Stimulated activated naive CD8-positive, alpha-beta T cell treated with anti-CD3 and anti-CD28 coated beads, Interleukin-15, amount 100 ng/mL, for 72 hours (primary cell): ENCODE measurements around the gene PTPRD.

Experiments used
- ATAC-seq: fragments of 150-1000 bp; cut with Tn5 transposase; 2 replicates; pipeline ENCODE4 v1.10.0; 2021; ENCODE audit warnings: mild to moderate bottlenecking, moderate library complexity
- DNase-seq, 2 donors: peaks; one replicate each; pipeline ENCODE4 v3.0.0; 2021 to 2022
- H3K27ac Mint-ChIP-seq, 2 donors: one replicate each; pipeline ENCODE4 v1.8.0; 2022; ENCODE audit warnings: mild to moderate bottlenecking in 2 of 2, mixed read lengths in 2 of 2, moderate library complexity in 2 of 2
- H3K27me3 Mint-ChIP-seq: one replicate; pipeline ENCODE4 v1.8.0; 2022; ENCODE audit warnings: mixed read lengths
- H3K4me1 Mint-ChIP-seq: one replicate; pipeline ENCODE4 v1.8.0; 2022; ENCODE audit warnings: mild to moderate bottlenecking, mixed read lengths
- H3K4me3 Mint-ChIP-seq, 2 donors: one replicate each; pipeline ENCODE4 v1.8.0; 2022; ENCODE audit warnings: mild to moderate bottlenecking in 2 of 2, mixed read lengths in 2 of 2, moderate library complexity in 1 of 2
- H3K9me3 Mint-ChIP-seq, 2 donors: one replicate each; pipeline ENCODE4 v1.8.0; 2022; ENCODE audit warnings: mixed read lengths in 2 of 2

Gene PTPRD

GRCh38 chr9:8431505-8431904 is 2181.3 kb downstream of the PTPRD start:
- Mint-ChIP-seq H3K27ac (no peak overlapping the region), H3K4me3 (no peak overlapping the region)
- no peak for DNase-seq

GRCh38 chr9:8430945-8431344 is 2181.9 kb downstream of the PTPRD start:
- Mint-ChIP-seq H3K27ac (peak overlapping the region in 1 of 2 donors; percentile 38), H3K4me3 (peak overlapping the region; percentile 55 to 70), H3K9me3 (peaks cover 0 to 8% of the 10 kb centered on the region in 2 donors), H3K27me3 (no peaks in the 10 kb centered on the region), H3K4me1 (peaks cover 66% of the 10 kb centered on the region)
- DNase-seq (peak; percentile 3 to 17), ATAC-seq (peak; percentile 80)

More at GRCh38 chr9:8431505-8431904, 2181.3 kb downstream of the PTPRD start:
- peaks cover 0 to 4% of the 10 kb centered on the region in 2 donors for H3K9me3 Mint-ChIP-seq
- H3K4me1 Mint-ChIP-seq, result peaks cover 67% of the 10 kb centered on the region
- H3K27me3 Mint-ChIP-seq, result no peaks in the 10 kb centered on the region
- ATAC-seq, result no peak

DNA sequence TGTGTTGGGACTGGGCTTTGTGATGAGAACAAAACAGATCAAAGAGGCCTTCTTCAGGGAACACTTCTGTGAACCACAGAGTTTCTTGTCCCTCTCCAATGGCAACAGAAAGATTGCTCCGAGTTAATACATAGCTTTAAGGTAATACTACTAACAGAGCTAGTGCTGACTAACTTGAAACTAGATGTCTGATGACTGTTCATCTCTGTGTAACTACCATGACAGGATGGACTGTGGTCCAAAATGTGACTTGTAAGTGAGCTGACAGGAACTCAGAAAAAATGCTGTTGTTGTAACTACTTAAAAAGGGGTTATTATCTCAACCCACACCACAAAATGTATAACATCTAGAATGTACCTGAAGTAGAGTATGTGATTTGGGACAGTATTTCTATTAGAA is 2183.0 kb downstream of the PTPRD start:
- H3K9me3 Mint-ChIP-seq, result peaks cover 0 to 8% of the 10 kb centered on the region in 2 donors
- H3K4me3 Mint-ChIP-seq, result peak overlapping the region in 1 of 2 donors; percentile 56
- ATAC-seq (peak; percentile 83), DNase-seq (peak in 1 of 2 donors; percentile 19)
- H3K27ac Mint-ChIP-seq, result peak overlapping the region; percentile 28 to 87
- peaks cover 69% of the 10 kb centered on the region for H3K4me1 Mint-ChIP-seq
- H3K27me3 Mint-ChIP-seq, result no peaks in the 10 kb centered on the region

- ATAC-seq, result peak; percentile 56
- peak overlapping the region; percentile 4 to 56 for H3K4me3 Mint-ChIP-seq
- no peak for DNase-seq
These were observed 2183.6 kb downstream of the PTPRD start for GRCh38 chr9:8429157-8429556.

GRCh38 chr9:8428389-8428788 is 2184.4 kb downstream of the PTPRD start:
- DNase-seq (no peak), ATAC-seq (peak; percentile 45)
- H3K4me1 Mint-ChIP-seq, result peaks cover 76% of the 10 kb centered on the region
- H3K4me3 Mint-ChIP-seq, result peak overlapping the region; percentile 5 to 11
- peaks cover 0 to 8% of the 10 kb centered on the region in 2 donors for H3K9me3 Mint-ChIP-seq
- H3K27ac Mint-ChIP-seq, result peak overlapping the region; percentile 16 to 53
- no peaks in the 10 kb centered on the region for H3K27me3 Mint-ChIP-seq

More at GRCh38 chr9:8429157-8429556, 2183.6 kb downstream of the PTPRD start:
- Mint-ChIP-seq H3K27ac (peak overlapping the region in 1 of 2 donors; percentile 87), H3K9me3 (peaks cover 0 to 8% of the 10 kb centered on the region in 2 donors), H3K4me1 (peaks cover 75% of the 10 kb centered on the region), H3K27me3 (no peaks in the 10 kb centered on the region)

GRCh38 chr9:8424786-8425410 is 2187.9 kb downstream of the PTPRD start:
- no peak for ATAC-seq
- Mint-ChIP-seq H3K9me3 (peaks cover 0 to 8% of the 10 kb centered on the region in 2 donors), H3K27ac (peak overlapping the region in 1 of 2 donors; percentile 7), H3K4me3 (no peak overlapping the region), H3K4me1 (peaks cover 48% of the 10 kb centered on the region), H3K27me3 (no peaks in the 10 kb centered on the region)
- no peak for DNase-seq

DNA sequence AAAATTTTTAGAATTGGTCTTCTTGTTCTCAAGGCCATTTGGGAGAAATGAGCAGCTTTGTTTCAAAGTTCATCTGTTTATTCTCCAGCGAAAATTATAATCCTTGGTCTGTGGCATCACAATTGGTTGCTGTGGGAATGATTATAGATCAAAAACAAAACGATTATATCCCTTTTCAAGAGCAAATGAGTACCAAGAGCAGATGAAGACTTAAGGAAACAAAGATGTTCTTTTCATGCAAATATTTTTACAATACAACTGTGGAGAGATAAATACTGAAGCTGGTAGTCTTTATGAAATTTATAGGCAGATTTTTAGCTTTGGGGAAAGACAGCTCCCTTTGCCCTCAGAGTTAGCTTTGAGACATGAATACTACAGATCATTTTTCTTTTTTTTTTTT is 2192.4 kb downstream of the PTPRD start:
- ATAC-seq (no peak), DNase-seq (no peak)
- H3K4me3 Mint-ChIP-seq, result no peak overlapping the region
- peaks cover 9% of the 10 kb centered on the region for H3K27me3 Mint-ChIP-seq
- H3K4me1 Mint-ChIP-seq, result peaks cover 12% of the 10 kb centered on the region
- no peaks in the 10 kb centered on the region for H3K9me3 Mint-ChIP-seq
- no peak overlapping the region for H3K27ac Mint-ChIP-seq

DNA sequence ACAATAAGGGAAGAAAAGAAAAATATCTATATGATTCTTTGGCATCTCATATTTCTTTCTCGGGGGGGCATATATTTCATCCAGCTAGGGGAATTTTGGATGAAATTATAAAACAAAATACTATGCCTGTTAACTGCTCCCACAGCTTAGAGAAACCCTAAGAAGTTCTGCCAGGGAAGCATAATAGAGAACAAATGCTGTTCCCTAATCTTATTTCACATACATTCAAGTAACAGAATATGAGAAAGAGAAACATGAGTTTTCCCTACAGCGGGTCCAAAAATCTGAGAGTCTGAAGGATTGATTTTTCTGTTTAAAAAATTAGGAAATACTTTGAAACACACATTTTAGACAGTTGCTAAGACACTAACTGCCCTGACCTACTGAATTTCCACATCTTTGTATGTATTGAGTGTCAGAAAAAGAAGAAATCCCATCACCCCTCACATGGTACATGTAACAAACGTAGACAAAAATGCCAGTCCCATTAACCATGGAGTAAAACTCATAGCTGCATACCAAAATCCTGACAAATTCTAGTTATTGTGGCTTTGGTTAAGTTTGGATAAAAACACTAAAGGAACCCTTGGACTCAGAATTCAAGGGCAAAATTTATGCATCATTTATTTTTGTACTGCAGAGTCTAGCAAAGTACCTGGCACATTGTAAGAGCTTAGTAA is 2193.1 kb downstream of the PTPRD start:
- H3K27me3 Mint-ChIP-seq, result peaks cover 9% of the 10 kb centered on the region
- ATAC-seq, result no peak

GRCh38 chr9:8417341-8417740 is 2195.5 kb downstream of the PTPRD start:
- no peak for ATAC-seq
- H3K4me1 Mint-ChIP-seq, result no peaks in the 10 kb centered on the region
- H3K27me3 Mint-ChIP-seq, result peaks cover 9% of the 10 kb centered on the region
- H3K4me3 Mint-ChIP-seq, result no peak overlapping the region
- H3K27ac Mint-ChIP-seq, result no peak overlapping the region
- no peak for DNase-seq
- H3K9me3 Mint-ChIP-seq, result no peaks in the 10 kb centered on the region

More for the DNA sequence above, 2193.1 kb downstream of the PTPRD start:
- DNase-seq, result no peak
- no peaks in the 10 kb centered on the region for H3K9me3 Mint-ChIP-seq
- H3K4me1 Mint-ChIP-seq, result peaks cover 6% of the 10 kb centered on the region
- H3K27ac Mint-ChIP-seq, result no peak overlapping the region
- no peak overlapping the region for H3K4me3 Mint-ChIP-seq

DNA sequence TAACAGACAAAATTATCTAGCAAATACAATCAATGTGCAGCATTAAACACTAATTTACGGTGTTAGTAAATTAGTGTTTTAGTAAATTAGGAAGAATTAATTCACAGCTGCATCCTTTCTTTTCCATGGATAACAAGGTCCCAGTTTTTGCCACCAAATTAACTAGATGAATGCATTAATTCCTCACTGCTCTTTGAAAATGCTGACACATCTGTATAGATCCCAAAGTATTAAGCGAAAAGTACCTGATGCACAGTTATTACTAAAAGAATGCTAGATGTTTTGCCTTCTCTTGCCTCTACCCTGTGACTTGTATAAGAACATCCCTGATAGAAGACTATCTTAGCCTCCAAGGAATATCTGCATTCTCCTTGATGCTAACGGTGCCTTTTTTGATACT is 2200.5 kb downstream of the PTPRD start:
- no peak for DNase-seq
- Mint-ChIP-seq H3K27ac (no peak overlapping the region), H3K4me1 (peaks cover 11% of the 10 kb centered on the region), H3K9me3 (no peaks in the 10 kb centered on the region), H3K4me3 (no peak overlapping the region), H3K27me3 (no peaks in the 10 kb centered on the region)
- ATAC-seq, result no peak

GRCh38 chr9:8408575-8409190 is 2204.1 kb downstream of the PTPRD start:
- H3K4me1 Mint-ChIP-seq, result peaks cover 11% of the 10 kb centered on the region
- DNase-seq, result no peak
- H3K27ac Mint-ChIP-seq, result no peak overlapping the region
- no peak for ATAC-seq
- no peaks in the 10 kb centered on the region for H3K9me3 Mint-ChIP-seq
- H3K27me3 Mint-ChIP-seq, result peaks cover 6% of the 10 kb centered on the region
- H3K4me3 Mint-ChIP-seq, result no peak overlapping the region

GRCh38 chr9:8401961-8402705 is 2210.7 kb downstream of the PTPRD start:
- H3K4me1 Mint-ChIP-seq, result no peaks in the 10 kb centered on the region
- peaks cover 6% of the 10 kb centered on the region for H3K27me3 Mint-ChIP-seq
- H3K4me3 Mint-ChIP-seq, result no peak overlapping the region
- H3K9me3 Mint-ChIP-seq, result no peaks in the 10 kb centered on the region
- no peak overlapping the region for H3K27ac Mint-ChIP-seq
- ATAC-seq, result no peak
- no peak for DNase-seq

DNA sequence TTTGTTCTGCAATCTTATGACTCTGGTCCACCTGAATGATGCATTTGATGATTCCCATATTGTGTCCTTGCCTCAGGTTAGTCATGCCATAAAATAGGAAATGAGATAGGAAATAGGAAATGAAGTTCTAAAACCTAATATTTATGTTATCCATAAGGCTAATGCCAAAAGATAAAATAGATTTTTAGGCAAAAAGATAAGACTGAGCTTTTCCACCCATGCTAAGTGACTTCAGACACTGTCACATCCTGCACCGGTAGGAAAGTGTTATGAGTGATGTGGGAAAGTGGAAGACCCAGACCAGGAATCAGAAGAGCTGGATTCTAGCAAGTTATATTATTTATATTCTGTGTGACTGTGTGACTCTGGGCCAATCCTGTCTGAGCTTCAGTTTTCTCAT is 2212.4 kb downstream of the PTPRD start:
- ATAC-seq, result no peak
- no peak overlapping the region for H3K27ac Mint-ChIP-seq
- H3K9me3 Mint-ChIP-seq, result no peaks in the 10 kb centered on the region
- DNase-seq, result no peak
- no peaks in the 10 kb centered on the region for H3K27me3 Mint-ChIP-seq
- no peaks in the 10 kb centered on the region for H3K4me1 Mint-ChIP-seq
- H3K4me3 Mint-ChIP-seq, result no peak overlapping the region

DNA sequence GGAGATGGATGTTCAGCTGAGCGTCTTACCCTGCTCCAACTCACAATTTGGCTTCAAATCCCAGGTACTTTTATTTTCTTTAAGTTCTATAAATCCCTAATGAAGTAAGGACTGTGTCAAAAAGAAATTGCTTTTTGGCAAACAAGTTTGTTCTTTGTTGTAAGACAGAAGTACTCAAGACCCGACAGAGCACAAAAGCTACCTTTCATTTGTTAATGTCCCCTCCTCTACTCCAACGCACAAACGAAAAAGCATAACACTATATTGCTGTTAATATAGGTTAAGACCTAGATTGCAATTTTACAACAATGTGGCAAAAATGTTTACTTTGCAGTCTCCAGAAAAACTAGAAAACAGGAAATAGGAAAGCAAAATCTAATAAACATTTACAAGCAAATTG is 2217.8 kb downstream of the PTPRD start:
- ATAC-seq (no peak), DNase-seq (no peak)
- Mint-ChIP-seq H3K27ac (no peak overlapping the region), H3K27me3 (peaks cover 16% of the 10 kb centered on the region), H3K9me3 (no peaks in the 10 kb centered on the region), H3K4me3 (no peak overlapping the region), H3K4me1 (no peaks in the 10 kb centered on the region)

- DNase-seq (no peak), ATAC-seq (no peak)
- H3K4me1 Mint-ChIP-seq, result no peaks in the 10 kb centered on the region
- H3K27ac Mint-ChIP-seq, result no peak overlapping the region
- H3K9me3 Mint-ChIP-seq, result no peaks in the 10 kb centered on the region
- peaks cover 16% of the 10 kb centered on the region for H3K27me3 Mint-ChIP-seq
- H3K4me3 Mint-ChIP-seq, result no peak overlapping the region
These were observed 2218.5 kb downstream of the PTPRD start for GRCh38 chr9:8394341-8394740.
